AG09309 (cell line): ENCODE measurements around the gene ATXN7.
A peak's percentile ranks its signal among the peaks of the same experiment; 100 is the strongest.

Experiments
- DNase-seq: peaks from one replicate; pipeline ENCODE4 v3.0.0-alpha.2; 2010; ENCODE audit warnings: low read depth
- H3K4me3 ChIP-seq: 2 replicates; pipeline ENCODE4 v1.5.1; 2011; ENCODE audit warnings: mild to moderate bottlenecking, low read depth, low read length, moderate library complexity; ENCODE audit not compliant: control insufficient read depth
- TF ChIP-seq, protein P1 (sequence below): IDR thresholded peaks from 2 replicates; pipeline ENCODE4 v1.5.1; 2011; ENCODE audit warnings: mild to moderate bottlenecking, low read depth, low read length, inconsistent platforms; ENCODE audit not compliant: insufficient read depth, control insufficient read depth; ENCODE audit errors: missing control alignments

ATXN7 gene

GRCh38 chr3:64030741-64031140 lies 167.1 kb downstream of the ATXN7 start:
- DNase-seq, result no peak
- H3K4me3 ChIP-seq, result peak overlapping the region; percentile 7
- TF ChIP-seq, protein P1, sequence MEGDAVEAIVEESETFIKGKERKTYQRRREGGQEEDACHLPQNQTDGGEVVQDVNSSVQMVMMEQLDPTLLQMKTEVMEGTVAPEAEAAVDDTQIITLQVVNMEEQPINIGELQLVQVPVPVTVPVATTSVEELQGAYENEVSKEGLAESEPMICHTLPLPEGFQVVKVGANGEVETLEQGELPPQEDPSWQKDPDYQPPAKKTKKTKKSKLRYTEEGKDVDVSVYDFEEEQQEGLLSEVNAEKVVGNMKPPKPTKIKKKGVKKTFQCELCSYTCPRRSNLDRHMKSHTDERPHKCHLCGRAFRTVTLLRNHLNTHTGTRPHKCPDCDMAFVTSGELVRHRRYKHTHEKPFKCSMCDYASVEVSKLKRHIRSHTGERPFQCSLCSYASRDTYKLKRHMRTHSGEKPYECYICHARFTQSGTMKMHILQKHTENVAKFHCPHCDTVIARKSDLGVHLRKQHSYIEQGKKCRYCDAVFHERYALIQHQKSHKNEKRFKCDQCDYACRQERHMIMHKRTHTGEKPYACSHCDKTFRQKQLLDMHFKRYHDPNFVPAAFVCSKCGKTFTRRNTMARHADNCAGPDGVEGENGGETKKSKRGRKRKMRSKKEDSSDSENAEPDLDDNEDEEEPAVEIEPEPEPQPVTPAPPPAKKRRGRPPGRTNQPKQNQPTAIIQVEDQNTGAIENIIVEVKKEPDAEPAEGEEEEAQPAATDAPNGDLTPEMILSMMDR, result peak; percentile 87

- H3K4me3 ChIP-seq, result no peak overlapping the region
- TF ChIP-seq, protein P1, result no peak
- no peak for DNase-seq
These were observed 168.2 kb downstream of the ATXN7 start for GRCh38 chr3:64031540-64032508.

GRCh38 chr3:64033069-64033468 lies 169.4 kb downstream of the ATXN7 start:
- TF ChIP-seq, protein P1, result no peak
- H3K4me3 ChIP-seq, result no peak overlapping the region
- DNase-seq, result no peak

DNA sequence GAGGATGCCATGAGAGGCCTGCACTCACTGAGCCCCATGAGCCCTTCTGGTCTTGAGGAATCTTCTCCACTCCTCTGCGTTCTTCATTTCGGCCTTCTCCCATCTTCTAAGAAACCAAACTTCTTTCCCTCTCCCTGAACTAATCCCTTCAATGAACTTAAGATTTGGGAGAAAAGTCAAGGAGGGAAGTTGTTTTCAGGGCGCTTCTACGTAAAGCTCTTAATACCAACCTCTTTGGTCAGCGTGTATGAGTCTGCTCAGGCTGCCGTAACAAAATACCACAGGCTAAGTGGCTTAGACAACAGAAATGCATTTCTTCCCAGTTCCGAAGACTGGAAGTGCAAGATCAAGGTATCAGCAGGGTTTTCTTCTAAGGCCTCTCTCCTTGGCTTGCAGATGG lies 173.4 kb downstream of the ATXN7 start:
- DNase-seq, result no peak
- H3K4me3 ChIP-seq, result no peak overlapping the region
- TF ChIP-seq, protein P1, result no peak

- TF ChIP-seq, protein P1, result no peak
- no peak for DNase-seq
- no peak overlapping the region for H3K4me3 ChIP-seq
These were observed 174.6 kb downstream of the ATXN7 start for GRCh38 chr3:64038253-64038767.

DNA sequence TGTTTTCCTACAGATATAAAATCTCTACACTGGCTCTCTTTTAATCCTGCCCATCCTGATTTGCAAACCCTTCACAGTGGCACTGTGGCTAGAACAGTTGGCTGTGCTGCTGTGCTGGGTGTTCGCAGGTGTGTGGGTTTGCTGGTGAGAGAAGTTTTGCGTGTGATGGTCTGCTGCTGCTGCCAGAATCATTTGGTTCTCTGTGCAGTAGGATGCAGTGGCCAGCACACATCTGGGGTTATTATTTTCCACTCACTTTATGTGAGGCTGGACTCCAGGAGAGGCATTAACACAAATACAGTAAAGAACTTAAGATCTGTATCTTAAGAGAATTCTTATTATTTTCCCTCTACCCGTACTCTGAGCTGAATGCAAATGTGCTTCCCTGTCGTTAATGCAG lies 175.7 kb downstream of the ATXN7 start:
- no peak for DNase-seq
- TF ChIP-seq, protein P1, result no peak
- H3K4me3 ChIP-seq, result no peak overlapping the region
